HCT116 (cell line): ENCODE measurements around the gene EDA2R. TPM values are rescaled to one million over a fixed set of nuclear protein-coding genes. Genes with fewer than 3 reads are reported as not detected.

Source experiments
- ATAC-seq: fragments of 200-7000 bp; cut with Tn5 transposase; 2 replicates; pipeline ENCODE4 v1.9.1; 2020; ENCODE audit warnings: mild to moderate bottlenecking, moderate library complexity
- BruUV-seq: library from RNA; stranded (reverse); fragments of 400-500 nt; replicated peaks from 2 replicates; lab custom pipeline; 2021; lab: Mats Ljungman, UMichigan
- CTCF ChIA-PET: fragments of 300-600 bp; sonication (Branson Sonifier 250); formaldehyde crosslinking; loops from one replicate; lab custom pipeline; 2021; ENCODE audit warnings: antibody characterized with exemption; lab: Charles Lee
- POLR2A ChIA-PET: fragments of 300-600, 350-600 bp; sonication (Branson Sonifier 250); formaldehyde crosslinking; loops from one replicate; lab custom pipeline; 2021; ENCODE audit warnings: antibody characterized with exemption; lab: Charles Lee
- RAD21 ChIA-PET, 2 experiments: fragments of 300-600 bp; sonication (Branson Sonifier 250); formaldehyde crosslinking; loops; one replicate each; lab custom pipeline; 2023; ENCODE audit warnings: low total read pairs in 2 of 2; ENCODE audit not compliant: uncharacterized antibody in 2 of 2, unreplicated experiment in 2 of 2, low non-redundant PET in 1 of 2; lab: Charles Lee
- DNase-seq: peaks from one replicate; pipeline ENCODE4 v3.0.0-alpha.2; 2010; ENCODE audit warnings: low read depth, low spot score
- H2AFZ ChIP-seq: fragments of 200-600 bp; shearing (Covaris generic), sonication (generic); 2 replicates; pipeline ENCODE4 v1.6.1; 2017; ENCODE audit warnings: low read depth, mixed run types, mixed read lengths, antibody characterized with exemption, low read length; ENCODE audit not compliant: poor library complexity, severe bottlenecking
- H3K27ac ChIP-seq: 2 replicates; pipeline ENCODE4 v1.5.1; 2012; ENCODE audit warnings: low read depth, low read length
- H3K27me3 ChIP-seq: fragments of 200-600 bp; sonication (generic); 2 replicates; pipeline ENCODE4 v1.6.1; 2016; ENCODE audit warnings: mixed run types, low read length, mixed read lengths; ENCODE audit not compliant: insufficient read depth
- H3K36me3 ChIP-seq, 2 experiments: fragments of 200-500 bp in 1 of 2; fragments of 200-600 bp in 1 of 2; sonication (Bioruptor generic) in 1 of 2; sonication (generic) in 1 of 2; 2 replicates each; pipeline versions ENCODE4 v1.5.1 to v1.6.1; 2014 to 2016; ENCODE audit warnings: low read length in 2 of 2, inconsistent platforms in 1 of 2, mixed read lengths in 1 of 2, mixed run types in 1 of 2; ENCODE audit not compliant: insufficient read depth in 2 of 2, control insufficient read depth in 1 of 2
- H3K4me1 ChIP-seq, 2 experiments: fragments of 200-600 bp in 1 of 2; sonication (generic) in 1 of 2; 2 replicates each; pipeline versions ENCODE4 v1.5.1 to v1.6.1; 2012 to 2017; ENCODE audit warnings: low read length in 2 of 2, inconsistent platforms in 1 of 2, mild to moderate bottlenecking in 1 of 2, mixed read lengths in 1 of 2, mixed run types in 1 of 2, moderate library complexity in 1 of 2; ENCODE audit not compliant: insufficient read depth in 2 of 2, control insufficient read depth in 1 of 2
- H3K4me2 ChIP-seq: fragments of 200-600 bp; sonication (generic); 2 replicates; pipeline ENCODE4 v1.6.1; 2017; ENCODE audit warnings: mixed run types, low read length, mixed read lengths
- H3K4me3 ChIP-seq, 2 experiments: fragments of 200-600 bp in 1 of 2; sonication (generic) in 1 of 2; replicated peaks in 1 of 2; 2 replicates each; pipeline ENCODE4 v1.5.1; 2011 to 2016; ENCODE audit warnings: low read length in 2 of 2, control low read depth in 1 of 2, low read depth in 1 of 2, mild to moderate bottlenecking in 1 of 2, mixed read lengths in 1 of 2, mixed run types in 1 of 2
- H3K79me2 ChIP-seq: fragments of 200-600 bp; sonication (generic); 2 replicates; pipeline ENCODE4 v1.6.1; 2017; ENCODE audit warnings: mild to moderate bottlenecking, mixed run types, low read length, moderate library complexity, mixed read lengths; ENCODE audit not compliant: insufficient read depth
- H3K9ac ChIP-seq: fragments of 200-600 bp; sonication (generic); 2 replicates; pipeline ENCODE4 v1.6.1; 2016; ENCODE audit warnings: low read length, mixed read lengths
- H3K9me2 ChIP-seq: fragments of 200-600 bp; sonication (generic), shearing (Covaris generic); 2 replicates; pipeline ENCODE4 v1.6.1; 2017; ENCODE audit warnings: mixed run types, mild to moderate bottlenecking, moderate library complexity; ENCODE audit not compliant: insufficient read depth
- H3K9me3 ChIP-seq, 2 experiments: fragments of 200-500 bp in 1 of 2; fragments of 200-600 bp in 1 of 2; sonication (Bioruptor generic) in 1 of 2; sonication (generic) in 1 of 2; 2 replicates each; pipeline ENCODE4 v1.6.1; 2014 to 2017; ENCODE audit warnings: low read length in 2 of 2, mixed read lengths in 2 of 2, inconsistent platforms in 1 of 2, low read depth in 1 of 2, mild to moderate bottlenecking in 1 of 2, mixed run types in 1 of 2, moderate library complexity in 1 of 2; ENCODE audit not compliant: control insufficient read depth in 1 of 2, insufficient read depth in 1 of 2
- H4K20me1 ChIP-seq: fragments of 200-600 bp; sonication (generic), shearing (Covaris generic); 2 replicates; pipeline ENCODE4 v1.6.1; 2017; ENCODE audit warnings: mixed run types, mild to moderate bottlenecking, moderate library complexity; ENCODE audit not compliant: insufficient read depth
- ATF3 ChIP-seq: IDR thresholded peaks from 2 replicates; pipeline ENCODE4 v1.6.1; 2012
- CBX3 ChIP-seq: IDR thresholded peaks from 2 replicates; pipeline ENCODE4 v1.6.1; 2012; ENCODE audit warnings: low read depth
- CEBPB ChIP-seq: IDR thresholded peaks from 2 replicates; pipeline ENCODE4 v1.6.1; 2012; ENCODE audit warnings: low read depth
- CTCF ChIP-seq, 3 experiments: fragments of 200-600 bp in 1 of 3; sonication (generic) in 1 of 3; IDR thresholded peaks in 2 of 3; conservative IDR thresholded peaks in 1 of 3; 2 replicates each; pipeline ENCODE4 v1.5.1; 2012 to 2017; ENCODE audit warnings: low read depth in 2 of 3, low read length in 2 of 3, antibody characterized with exemption in 1 of 3, borderline replicate concordance in 1 of 3, control low read depth in 1 of 3, mild to moderate bottlenecking in 1 of 3, mixed read lengths in 1 of 3, mixed run types in 1 of 3, moderate library complexity in 1 of 3; ENCODE audit not compliant: insufficient read depth in 1 of 3
- ELF1 ChIP-seq: IDR thresholded peaks from 2 replicates; pipeline ENCODE4 v1.6.1; 2012; ENCODE audit warnings: low read depth, borderline replicate concordance
- EZH2 ChIP-seq: fragments of 200-600 bp; sonication (generic); IDR thresholded peaks from 2 replicates; pipeline ENCODE4 v1.6.1; 2017; ENCODE audit warnings: antibody characterized with exemption, mixed run types
- EZH2phosphoT487 ChIP-seq: fragments of 200-600 bp; IDR thresholded peaks from 2 replicates; pipeline ENCODE4 v1.6.1; 2018; ENCODE audit warnings: antibody characterized with exemption, borderline replicate concordance
- JUND ChIP-seq: IDR thresholded peaks from 2 replicates; pipeline ENCODE4 v1.6.1; 2012
- MAX ChIP-seq: IDR thresholded peaks from 2 replicates; pipeline ENCODE4 v1.6.1; 2012
- POLR2A ChIP-seq: IDR thresholded peaks from 2 replicates; pipeline ENCODE4 v1.7.0; 2011; ENCODE audit warnings: borderline replicate concordance; ENCODE audit not compliant: insufficient read depth, insufficient read length; ENCODE audit errors: extremely low read depth
- POLR2AphosphoS5 ChIP-seq: IDR thresholded peaks from 2 replicates; pipeline ENCODE4 v1.6.1; 2011; ENCODE audit warnings: mild to moderate bottlenecking, low read depth, low read length, moderate library complexity
- RAD21 ChIP-seq: IDR thresholded peaks from 2 replicates; pipeline ENCODE4 v1.6.1; 2012; ENCODE audit warnings: low read depth, mild to moderate bottlenecking
- REST ChIP-seq: IDR thresholded peaks from 2 replicates; pipeline ENCODE4 v1.6.1; 2012; ENCODE audit warnings: low read depth
- SIN3A ChIP-seq: IDR thresholded peaks from 2 replicates; pipeline ENCODE4 v1.6.1; 2012; ENCODE audit warnings: low read depth
- SRF ChIP-seq: IDR thresholded peaks from 2 replicates; pipeline ENCODE4 v1.6.1; 2012; ENCODE audit warnings: low read depth
- TCF7L2 ChIP-seq: IDR thresholded peaks from 2 replicates; pipeline ENCODE4 v1.7.0; 2011; ENCODE audit warnings: borderline replicate concordance, inconsistent platforms; ENCODE audit not compliant: insufficient read depth, insufficient read length; ENCODE audit errors: extremely low read depth
- YY1 ChIP-seq: IDR thresholded peaks from 2 replicates; pipeline ENCODE4 v1.6.1; 2011; ENCODE audit warnings: low read length, low read depth, moderate library complexity, mild to moderate bottlenecking; ENCODE audit not compliant: insufficient replicate concordance; ENCODE audit errors: extremely low read depth
- ZBTB33 ChIP-seq: IDR thresholded peaks from 2 replicates; pipeline ENCODE4 v1.6.1; 2011; ENCODE audit warnings: mild to moderate bottlenecking, low read length, moderate library complexity; ENCODE audit not compliant: insufficient replicate concordance; ENCODE audit errors: extremely low read depth
- ZFX ChIP-seq: fragments of 450-650 bp; IDR thresholded peaks from 2 replicates; pipeline ENCODE4 v1.6.1; 2017
- intact Hi-C: fragments of 100-400 bp; cut with micrococcal nuclease; formaldehyde crosslinking; loops from 2 replicates; pipeline ENCODE4 v1.10.0; 2022
- total RNA-seq: library from RNA; stranded (reverse); gene quantifications from one replicate; pipeline ENCODE4 v1.2.1, GENCODE V29; 2021; ENCODE audit not compliant: unreplicated experiment

EDA2R gene
- total RNA-seq, 1 experiment from 2014 or later = not detected

- Histone ChIP-seq H3K27me3 (no peaks in the 10 kb centered on the region), H3K4me2 (no peak overlapping the region), H3K36me3 (no peaks in the 10 kb centered on the region), H3K79me2 (no peaks in the 10 kb centered on the region), H3K4me1 (no peaks in the 10 kb centered on the region), H3K27ac (no peak overlapping the region), H3K4me3 (no peak overlapping the region), H3K9me3 (no peaks in the 10 kb centered on the region), H2AFZ (no peak overlapping the region), H3K9me2 (no peaks in the 10 kb centered on the region), H3K9ac (no peak overlapping the region), H4K20me1 (no peaks in the 10 kb centered on the region)
- no peak for TF ChIP-seq ZBTB33
- TF ChIP-seq REST = no peak
- TF ChIP-seq POLR2A = no peak
- no peak for TF ChIP-seq TCF7L2
- no peak for TF ChIP-seq SIN3A
- TF ChIP-seq ATF3 = no peak
- TF ChIP-seq CTCF (IDR thresholded peaks at IDR 0.05 in 2 of 3, conservative IDR thresholded peaks at IDR 0.05 in 1 of 3; ENCODE audit: borderline replicate concordance in 1 of 3, insufficient read depth in 1 of 3, low read depth in 2 of 3, low read length in 2 of 3) = no peak
- TF ChIP-seq SRF = no peak
- TF ChIP-seq POLR2AphosphoS5 = no peak
- TF ChIP-seq YY1 = no peak
- no peak for TF ChIP-seq MAX
- no peak for TF ChIP-seq RAD21
- TF ChIP-seq JUND = no peak
- no peak for TF ChIP-seq CEBPB
- TF ChIP-seq ZFX = no peak
- no peak for TF ChIP-seq CBX3
- no peak for TF ChIP-seq EZH2phosphoT487
- TF ChIP-seq ELF1 = no peak
- no peak for TF ChIP-seq EZH2
- ATAC-seq (no peak), DNase-seq (no peak)
- POLR2A ChIA-PET = no interaction called here
- CTCF ChIA-PET = no interaction called here
- intact Hi-C loops = no loop called here
- BruUV-seq = no TSS peak
- RAD21 ChIA-PET = no interaction called here
Measured at GRCh38 chrX:66602381-66602938, 36.4 kb downstream of the EDA2R start.
